GM12801 (cell line): ENCODE data around the gene SSBP3.

Experiments
- TF ChIP-seq, protein P1 (sequence below): IDR thresholded peaks from one replicate; pipeline ENCODE4 v1.5.1; 2011; ENCODE audit warnings: control low read depth; ENCODE audit not compliant: insufficient read length; ENCODE audit errors: extremely low read depth

Gene SSBP3

GRCh38 chr1:54327386-54328065 lies 78.7 kb downstream of the SSBP3 start:
- TF ChIP-seq, protein P1, sequence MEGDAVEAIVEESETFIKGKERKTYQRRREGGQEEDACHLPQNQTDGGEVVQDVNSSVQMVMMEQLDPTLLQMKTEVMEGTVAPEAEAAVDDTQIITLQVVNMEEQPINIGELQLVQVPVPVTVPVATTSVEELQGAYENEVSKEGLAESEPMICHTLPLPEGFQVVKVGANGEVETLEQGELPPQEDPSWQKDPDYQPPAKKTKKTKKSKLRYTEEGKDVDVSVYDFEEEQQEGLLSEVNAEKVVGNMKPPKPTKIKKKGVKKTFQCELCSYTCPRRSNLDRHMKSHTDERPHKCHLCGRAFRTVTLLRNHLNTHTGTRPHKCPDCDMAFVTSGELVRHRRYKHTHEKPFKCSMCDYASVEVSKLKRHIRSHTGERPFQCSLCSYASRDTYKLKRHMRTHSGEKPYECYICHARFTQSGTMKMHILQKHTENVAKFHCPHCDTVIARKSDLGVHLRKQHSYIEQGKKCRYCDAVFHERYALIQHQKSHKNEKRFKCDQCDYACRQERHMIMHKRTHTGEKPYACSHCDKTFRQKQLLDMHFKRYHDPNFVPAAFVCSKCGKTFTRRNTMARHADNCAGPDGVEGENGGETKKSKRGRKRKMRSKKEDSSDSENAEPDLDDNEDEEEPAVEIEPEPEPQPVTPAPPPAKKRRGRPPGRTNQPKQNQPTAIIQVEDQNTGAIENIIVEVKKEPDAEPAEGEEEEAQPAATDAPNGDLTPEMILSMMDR: no peak

DNA sequence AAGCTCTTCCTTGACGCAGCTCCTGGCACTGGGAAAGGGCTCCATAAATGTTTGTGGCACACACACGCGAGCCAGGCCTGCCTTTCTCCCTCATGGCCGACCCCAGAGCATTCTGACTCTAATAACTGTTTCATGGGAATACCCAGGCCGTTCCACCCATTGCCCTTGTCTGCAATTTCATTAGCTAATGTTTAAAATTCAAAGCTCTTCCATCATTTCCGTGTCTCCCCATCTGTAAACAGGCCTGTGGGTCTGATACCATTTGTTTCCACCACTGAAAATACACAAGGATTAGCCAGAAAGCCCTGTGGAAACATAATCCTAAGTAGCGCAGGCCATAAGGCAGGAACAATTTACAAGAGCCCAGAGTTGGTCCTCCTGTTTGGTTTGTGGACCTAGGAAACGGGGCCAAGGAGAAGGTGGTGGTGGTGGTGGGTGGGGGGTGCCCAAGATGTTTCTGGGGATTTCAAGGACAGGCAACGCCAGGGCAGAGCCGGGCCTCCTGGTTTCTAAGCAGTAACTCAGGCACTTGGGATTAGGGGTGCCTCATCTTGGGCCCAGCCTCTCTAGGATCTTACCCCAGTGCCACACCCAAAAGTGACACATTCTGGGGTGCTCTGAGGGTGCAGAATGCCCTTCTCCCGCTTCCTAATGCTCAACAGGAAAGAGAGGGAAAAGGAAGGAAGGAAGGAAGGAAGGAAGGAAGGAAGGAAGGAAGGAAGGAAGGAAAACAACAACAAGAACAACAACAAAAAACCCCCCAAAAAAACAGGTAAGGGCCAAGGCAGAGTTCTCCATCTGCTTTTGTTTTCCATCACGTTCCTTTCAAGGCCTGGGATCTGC lies 79.4 kb downstream of the SSBP3 start:
- TF ChIP-seq, protein P1: no peak

- TF ChIP-seq, protein P1: no peak
These were observed 80.3 kb downstream of the SSBP3 start for GRCh38 chr1:54325703-54326461.

- TF ChIP-seq, protein P1: no peak
These were observed 80.9 kb downstream of the SSBP3 start for GRCh38 chr1:54325284-54325683.

DNA sequence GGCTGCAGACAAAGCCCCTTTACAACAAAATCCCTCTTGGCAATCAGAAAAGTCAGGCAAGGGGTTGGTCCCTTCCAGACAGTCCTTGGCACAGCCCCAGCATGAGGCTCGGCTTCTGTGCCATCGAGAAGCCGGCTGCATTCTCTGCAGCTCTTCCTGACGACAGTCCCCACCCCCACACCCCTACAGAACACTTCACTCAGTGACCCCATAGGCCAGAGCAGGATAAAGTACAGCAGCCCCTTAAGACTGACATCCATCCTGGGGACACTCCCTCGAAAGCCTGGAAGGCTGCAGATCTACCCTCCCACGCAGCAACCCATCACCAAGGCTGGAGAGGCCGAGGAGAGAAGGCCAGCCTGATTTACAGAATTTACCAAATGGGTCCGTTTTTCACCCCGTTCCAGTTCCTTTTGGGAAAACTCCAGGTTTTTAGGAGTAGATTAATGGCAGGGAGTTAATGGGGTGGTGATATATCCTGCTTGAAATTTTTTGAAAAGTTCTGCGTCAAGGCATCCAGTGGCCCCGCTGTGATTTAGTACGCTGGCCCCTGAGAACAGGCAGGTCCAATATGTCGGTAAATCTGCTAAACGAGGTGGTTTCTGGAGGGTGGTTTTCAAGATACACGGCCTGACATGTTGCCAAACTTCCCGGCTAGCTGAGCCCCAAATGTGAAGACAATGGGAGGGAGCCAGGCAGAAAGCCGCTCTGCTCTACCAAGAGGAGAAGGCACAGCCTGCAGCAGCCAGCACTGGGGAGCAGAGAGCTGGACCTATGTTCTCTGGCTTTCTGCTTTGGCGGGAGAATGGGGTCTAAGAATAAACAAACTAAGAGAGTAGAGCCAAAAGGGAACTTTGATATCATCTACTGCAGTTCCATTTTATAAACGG lies 81.7 kb downstream of the SSBP3 start:
- TF ChIP-seq, protein P1: no peak

GRCh38 chr1:54323921-54324250 lies 82.3 kb downstream of the SSBP3 start:
- TF ChIP-seq, protein P1: no peak
